SK-N-SH (cell line): ENCODE measurements around the gene STAG2.

Experiments used
- CTCF ChIP-seq: fragments of 200-600 bp; sonication (generic); IDR thresholded peaks from 2 replicates; pipeline ENCODE4 v1.6.1; 2017; ENCODE audit warnings: antibody characterized with exemption, mild to moderate bottlenecking, moderate library complexity
- REST ChIP-seq: IDR thresholded peaks from 2 replicates; pipeline ENCODE4 v1.6.1; 2012; ENCODE audit warnings: mild to moderate bottlenecking, low read depth, low read length, moderate library complexity
- TEAD4 ChIP-seq: IDR thresholded peaks from 2 replicates; pipeline ENCODE4 v1.4.0; 2012; ENCODE audit warnings: mild to moderate bottlenecking, borderline replicate concordance; ENCODE audit not compliant: insufficient read depth
- YY1 ChIP-seq: IDR thresholded peaks from 2 replicates; pipeline ENCODE4 v1.4.0; 2012; ENCODE audit warnings: low read depth, mild to moderate bottlenecking

DNA sequence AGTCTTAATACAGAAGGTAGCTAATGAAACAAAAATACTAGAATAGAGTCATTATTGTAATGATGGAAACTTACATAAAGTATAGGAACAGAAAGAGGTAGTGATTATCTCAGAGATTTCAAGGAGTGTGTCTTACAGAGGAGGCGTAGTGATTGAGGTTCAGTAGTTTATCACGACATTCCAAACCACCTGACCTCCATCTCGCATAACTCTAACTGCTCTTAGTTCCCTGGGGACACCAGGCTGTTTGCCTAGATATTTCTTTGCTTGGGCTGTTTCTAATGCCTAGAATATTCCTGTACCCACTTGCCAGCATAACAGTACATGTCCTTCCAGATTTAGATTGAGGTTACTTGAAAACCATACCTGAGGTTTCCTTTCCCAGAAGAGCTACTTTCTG, 29.1 kb downstream of the STAG2 start:
- TF ChIP-seq CTCF (no peak), TEAD4 (no peak), REST (no peak), YY1 (no peak)
